Measurements from ENCODE around the gene PSMD9. TPM values are rescaled to one million over a fixed set of nuclear protein-coding genes. Genes with fewer than 3 reads are reported as not detected.

PSMD9 gene
- total and polyA plus RNA-seq, 7 donors: 20.1 to 131 (median 34.0) TPM

- WGBS, 3 donors: 88 to 90% (median 89%) methylated on average over 4 of the region's 4 CpGs
- intact Hi-C loops (cut with DNase I): no loop called here
- no peak for ATAC-seq
Measured at GRCh38 chr12:121932914-121933521, 44.4 kb downstream of the PSMD9 start.

GRCh38 chr12:121933522-121934308, 45.1 kb downstream of the PSMD9 start:
- TF ChIP-seq CTCF (IDR thresholded peaks at IDR 0.05): no peak
- DNase-seq: no peak
- no peak overlapping the region for H3K27ac ChIP-seq
- peaks cover 0 to 42% of the 10 kb centered on the region in 2 donors for H3K36me3 ChIP-seq (ENCODE audit: insufficient read depth in 1 of 2, low read depth in 1 of 2)
- H3K4me3 ChIP-seq: no peak overlapping the region
- H3K9me3 ChIP-seq: no peaks in the 10 kb centered on the region
- intact Hi-C loops (cut with DNase I): no loop called here
- H3K4me1 ChIP-seq: no peaks in the 10 kb centered on the region
- 89 to 92% (median 90%) methylated on average over 17 of the region's 17 CpGs for WGBS, 3 donors
- ATAC-seq: no peak
- H3K27me3 ChIP-seq (ENCODE audit: insufficient read depth in 3 of 3, low read length in 2 of 3): no peaks in the 10 kb centered on the region

More at GRCh38 chr12:121932914-121933521, 44.4 kb downstream of the PSMD9 start:
- TF ChIP-seq CTCF (IDR thresholded peaks at IDR 0.05): no peak
- Histone ChIP-seq H3K27ac (no peak overlapping the region), H3K4me3 (no peak overlapping the region), H3K36me3 (ENCODE audit: insufficient read depth in 1 of 2, low read depth in 1 of 2) (peaks cover 0 to 42% of the 10 kb centered on the region in 2 donors), H3K9me3 (no peaks in the 10 kb centered on the region), H3K4me1 (no peaks in the 10 kb centered on the region), H3K27me3 (ENCODE audit: insufficient read depth in 3 of 3, low read length in 2 of 3) (no peaks in the 10 kb centered on the region)
- no peak for DNase-seq

- no peak for ATAC-seq
- H3K36me3 ChIP-seq (ENCODE audit: insufficient read depth in 1 of 2, low read depth in 1 of 2): peaks cover 0 to 42% of the 10 kb centered on the region in 2 donors
- intact Hi-C loops (cut with DNase I): no loop called here
- H3K4me1 ChIP-seq: no peaks in the 10 kb centered on the region
- TF ChIP-seq CTCF (IDR thresholded peaks at IDR 0.05): no peak
- H3K4me3 ChIP-seq: no peak overlapping the region
- no peaks in the 10 kb centered on the region for H3K9me3 ChIP-seq
- no peak overlapping the region for H3K27ac ChIP-seq
- no peaks in the 10 kb centered on the region for H3K27me3 ChIP-seq (ENCODE audit: insufficient read depth in 3 of 3, low read length in 2 of 3)
- no peak for DNase-seq
- 96 to 98% (median 97%) methylated on average over 2 of the region's 2 CpGs for WGBS, 3 donors
Measured at GRCh38 chr12:121934309-121934664, 45.7 kb downstream of the PSMD9 start.

DNA sequence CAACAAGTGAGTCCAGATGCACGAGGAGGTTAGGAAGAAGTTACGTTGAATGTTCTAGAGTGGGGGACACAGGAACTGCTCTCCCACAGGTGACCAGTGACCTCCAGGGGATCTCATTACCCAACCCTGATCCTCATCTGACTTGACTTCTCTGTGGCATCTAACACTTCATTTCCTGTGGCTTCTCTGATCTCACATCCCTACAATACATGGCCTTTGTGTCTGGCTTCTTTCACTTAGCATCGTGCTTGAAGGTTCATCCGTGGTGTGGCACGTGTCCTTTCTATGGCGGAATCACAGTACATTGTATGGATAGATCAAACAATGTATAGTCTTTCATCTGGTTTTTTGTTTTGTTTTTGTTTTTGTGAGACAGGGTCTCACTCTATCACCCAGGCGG, 49.1 kb downstream of the PSMD9 start:
- no peaks in the 10 kb centered on the region for H3K4me1 ChIP-seq
- 95 to 96% (median 96%) methylated on average over 7 of the region's 7 CpGs for WGBS, 3 donors
- ATAC-seq (no peak), DNase-seq (no peak)
- H3K4me3 ChIP-seq: no peak overlapping the region
- H3K27me3 ChIP-seq (ENCODE audit: insufficient read depth in 3 of 3, low read length in 2 of 3): no peaks in the 10 kb centered on the region
- TF ChIP-seq CTCF (IDR thresholded peaks at IDR 0.05): no peak
- no peaks in the 10 kb centered on the region for H3K9me3 ChIP-seq
- H3K36me3 ChIP-seq (ENCODE audit: insufficient read depth in 1 of 2, low read depth in 1 of 2): peaks cover 0 to 45% of the 10 kb centered on the region in 2 donors
- no peak overlapping the region for H3K27ac ChIP-seq
- intact Hi-C loops (cut with DNase I): no loop called here
